A549 (cell line): Measurements from ENCODE around the gene CC2D2B. TPM values are rescaled to one million over a fixed set of nuclear protein-coding genes. Genes with fewer than 3 reads are reported as not detected.

Experiments
- ATAC-seq, 2 experiments: fragments of 200-7000 bp in 1 of 2; fragments of >200 bp in 1 of 2; cut with Nextera tagmentation in 1 of 2; cut with Tn5 transposase in 1 of 2; 3 replicates each; pipeline versions ENCODE4 v1.8.0 to v1.9.1; 2018 to 2020; ENCODE audit warnings: mild to moderate bottlenecking in 1 of 2, moderate library complexity in 1 of 2
- CTCF ChIA-PET: fragments of 300-600 bp; sonication (Branson Sonifier 250); formaldehyde crosslinking; extraction: SDS; loops from one replicate; lab custom pipeline; 2021; ENCODE audit warnings: antibody characterized with exemption, inconsistent platforms; lab: Yijun Ruan, JAX
- POLR2A ChIA-PET: fragments of 350-600 bp; formaldehyde crosslinking; extraction: SDS; loops from one replicate; lab custom pipeline; 2021; ENCODE audit warnings: antibody characterized with exemption, inconsistent platforms; lab: Yijun Ruan, JAX
- DNase-seq, 2 experiments: peaks; one replicate each; pipeline versions ENCODE4 v3.0.0 to v3.0.0-alpha.2; 2011 to 2016; ENCODE audit warnings: low read depth in 1 of 2, low spot score in 1 of 2
- FAIRE-seq: peaks from 2 replicates; lab custom pipeline; 2011; peaks lifted over from hg19 to GRCh38; lab: Jason Lieb, UNC
- H3K27ac ChIP-seq, 2 experiments: fragments of >200 bp; sonication (Bioruptor Twin); formaldehyde crosslinking; 3 replicates each; pipeline ENCODE4 v1.5.1; 2016 to 2017
- H3K4me1 ChIP-seq: fragments of >200 bp; sonication (Bioruptor Twin); formaldehyde crosslinking; 3 replicates; pipeline ENCODE4 v1.6.1; 2016
- H3K4me2 ChIP-seq: fragments of >200 bp; sonication (Bioruptor Twin); formaldehyde crosslinking; 3 replicates; pipeline ENCODE4 v1.6.1; 2016
- H3K4me3 ChIP-seq: fragments of >200 bp; sonication (Bioruptor Twin); formaldehyde crosslinking; 3 replicates; pipeline ENCODE4 v1.5.1; 2016
- H3K9me3 ChIP-seq: fragments of >200 bp; sonication (Bioruptor Twin); formaldehyde crosslinking; 3 replicates; pipeline ENCODE4 v1.6.1; 2016
- CBX8 ChIP-seq: fragments of 200-600 bp; sonication (generic); IDR thresholded peaks from 2 replicates; pipeline ENCODE4 v1.6.1; 2016
- CHD2 ChIP-seq: fragments of 150-350 bp; IDR thresholded peaks from 2 replicates; pipeline ENCODE4 v1.6.1; 2014; ENCODE audit warnings: low read length; ENCODE audit not compliant: partially characterized antibody
- CHD4 ChIP-seq: fragments of 200-600 bp; sonication (generic); IDR thresholded peaks from 2 replicates; pipeline ENCODE4 v1.6.1; 2016; ENCODE audit warnings: antibody characterized with exemption, mild to moderate bottlenecking, borderline replicate concordance
- EHF ChIP-seq: fragments of 250-450 bp; sonication (Bioruptor Pico); IDR thresholded peaks from 2 replicates; pipeline ENCODE4 v1.5.0; 2020; ENCODE audit warnings: mild to moderate bottlenecking
- EP300 ChIP-seq, 2 experiments: fragments of >200 bp; sonication (Bioruptor Twin); formaldehyde crosslinking; IDR thresholded peaks; 2 replicates in 1 of 2; 3 replicates in 1 of 2; pipeline ENCODE4 v1.6.1; 2016 to 2017
- FOSB ChIP-seq: fragments of 250-450 bp; sonication (Bioruptor Pico); IDR thresholded peaks from 2 replicates; pipeline ENCODE4 v1.5.0; 2020; ENCODE audit warnings: mild to moderate bottlenecking, moderate library complexity
- GATA3 ChIP-seq: IDR thresholded peaks from 2 replicates; pipeline ENCODE4 v1.6.1; 2012; ENCODE audit warnings: borderline replicate concordance
- HDAC2 ChIP-seq: fragments of 200-600 bp; sonication (generic); IDR thresholded peaks from 2 replicates; pipeline ENCODE4 v1.6.1; 2016
- HEYL ChIP-seq: fragments of 250-450 bp; sonication (Bioruptor Pico); IDR thresholded peaks from 2 replicates; pipeline ENCODE4 v1.8.0; 2021; ENCODE audit warnings: mild to moderate bottlenecking, moderate library complexity
- HOXB13 ChIP-seq: fragments of 250-450 bp; sonication (Bioruptor Pico); IDR thresholded peaks from 2 replicates; pipeline ENCODE4 v1.5.0; 2020; ENCODE audit warnings: low read depth, mild to moderate bottlenecking, moderate library complexity
- JUNB ChIP-seq: fragments of >200 bp; sonication (Bioruptor Twin); formaldehyde crosslinking; IDR thresholded peaks from 2 replicates; pipeline ENCODE4 v1.6.1; 2016
- KDM1A ChIP-seq: fragments of 200-600 bp; sonication (generic); IDR thresholded peaks from 2 replicates; pipeline ENCODE4 v1.6.1; 2016; ENCODE audit warnings: low read depth, mild to moderate bottlenecking
- KDM5A ChIP-seq: fragments of 200-600 bp; sonication (generic); IDR thresholded peaks from 2 replicates; pipeline ENCODE4 v1.6.1; 2016; ENCODE audit warnings: antibody characterized with exemption, mild to moderate bottlenecking
- MAZ ChIP-seq: fragments of 150-350 bp; IDR thresholded peaks from 2 replicates; pipeline ENCODE4 v1.6.1; 2014; ENCODE audit warnings: antibody characterized with exemption, low read depth, low read length, borderline replicate concordance
- MYC ChIP-seq: IDR thresholded peaks from 2 replicates; pipeline ENCODE4 v1.6.1; 2012; ENCODE audit warnings: mild to moderate bottlenecking, inconsistent platforms, low read length, improper control_type of control experiment, borderline replicate concordance
- NPAS2 ChIP-seq: fragments of 250-450 bp; sonication (Bioruptor Pico); IDR thresholded peaks from 2 replicates; pipeline ENCODE4 v1.8.0; 2022; ENCODE audit warnings: mild to moderate bottlenecking, moderate library complexity, borderline replicate concordance
- RAD21 ChIP-seq, 2 experiments: fragments of >200 bp in 1 of 2; sonication (Bioruptor Twin) in 1 of 2; formaldehyde crosslinking in 1 of 2; IDR thresholded peaks in 1 of 2; conservative IDR thresholded peaks in 1 of 2; 2 replicates in 1 of 2; 3 replicates in 1 of 2; pipeline ENCODE4 v1.6.1; 2012 to 2018; ENCODE audit warnings: inconsistent platforms in 1 of 2
- RCOR1 ChIP-seq: fragments of 150-350 bp; IDR thresholded peaks from 2 replicates; pipeline ENCODE4 v1.6.1; 2014; ENCODE audit warnings: antibody characterized with exemption, low read length, low read depth
- SREBF2 ChIP-seq: fragments of 450-650 bp; IDR thresholded peaks from 2 replicates; pipeline ENCODE4 v1.6.1; 2014; ENCODE audit warnings: mild to moderate bottlenecking, moderate library complexity
- TP53 ChIP-seq: fragments of 250-450 bp; sonication (Bioruptor Pico); IDR thresholded peaks from 2 replicates; pipeline ENCODE4 v1.5.0; 2021; ENCODE audit warnings: mild to moderate bottlenecking, moderate library complexity
- ZC3H11A ChIP-seq: fragments of 450-650 bp; IDR thresholded peaks from 2 replicates; pipeline ENCODE4 v1.6.1; 2014; ENCODE audit warnings: antibody characterized with exemption, mild to moderate bottlenecking
- WGBS: methylation state at CpG from one replicate; pipeline ENCODE4 v1.1.6; 2017; ENCODE audit errors: missing lambda C conversion rate; 5-methylcytosine and 5-hydroxymethylcytosine counted together
- polyA plus RNA-seq, 4 experiments: library from polyadenylated mRNA; depleted of rRNA in 3 of 4; stranded (reverse); fragments of >200 nt; fragmentation: RNase III in 1 of 4; extraction: RNeasy Plus Mini Kit Qiagen cat#74134 plus additional on column Dnase treatment in 1 of 4; gene quantifications; 2 replicates in 3 of 4; 3 replicates in 1 of 4; pipeline ENCODE4 v1.2.3, GENCODE V29; 2011 to 2017
- TF ChIP-seq, protein P1 (sequence below): fragments of >200 bp; sonication (Bioruptor Twin); formaldehyde crosslinking; IDR thresholded peaks from 3 replicates; pipeline ENCODE4 v1.6.1; 2016
- TF ChIP-seq, protein P2 (sequence below): IDR thresholded peaks from 2 replicates; pipeline ENCODE4 v1.6.1; 2012; ENCODE audit warnings: low read depth, borderline replicate concordance
- TF ChIP-seq, protein P3 (sequence below): fragments of 250-450 bp; sonication (Bioruptor Pico); IDR thresholded peaks from 2 replicates; pipeline ENCODE4 v1.5.0; 2020; ENCODE audit warnings: low read depth, mild to moderate bottlenecking, moderate library complexity
- TF ChIP-seq, protein P4 (sequence below): IDR thresholded peaks from 2 replicates; pipeline ENCODE4 v1.6.1; 2012
- TF ChIP-seq, protein P5 (sequence below): fragments of 200-600 bp; sonication (generic); IDR thresholded peaks from 2 replicates; pipeline ENCODE4 v1.6.1; 2016; ENCODE audit warnings: antibody characterized with exemption, mild to moderate bottlenecking, moderate library complexity
- TF ChIP-seq, protein P6 (sequence below): IDR thresholded peaks from 2 replicates; pipeline ENCODE4 v1.6.1; 2012

CC2D2B gene
- polyA plus RNA-seq, 2 of the 4 experiments (the other 2 are of a cell fraction): 0.13 to 0.15 TPM

DNA sequence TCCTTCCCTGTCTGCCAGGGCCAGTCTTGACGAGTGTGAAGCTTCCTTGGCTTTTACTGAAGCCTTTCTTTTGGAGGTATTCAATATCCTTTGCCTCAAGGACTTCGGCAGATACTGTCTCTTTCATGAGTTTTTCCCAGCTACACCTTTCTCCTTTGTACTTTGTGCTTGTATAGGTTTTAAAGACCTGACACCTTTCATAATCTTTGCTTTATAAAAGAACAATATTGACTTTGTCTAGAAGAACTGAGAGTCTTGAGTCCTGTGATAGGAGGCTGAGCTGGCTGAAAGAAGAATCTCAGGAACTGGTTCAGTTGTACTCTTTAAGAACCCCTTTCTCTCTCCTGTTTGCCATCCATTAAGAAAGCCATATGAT is 41.3 kb upstream of the CC2D2B start:
- ChIA-PET POLR2A (no interaction called here), CTCF (interaction anchor here (4.9 kb wide), 1 partner anchor 172 kb away, joined by 27 read pairs; the partner anchor contains the start of gene TCTN3)
- WGBS: 45% methylated on average over 2 of the region's 2 CpGs
- ATAC-seq: no peak
- H3K4me1 ChIP-seq: no peaks in the 10 kb centered on the region
- H3K4me3 ChIP-seq: no peak overlapping the region
- TF ChIP-seq EHF: no peak
- TF ChIP-seq CHD4: no peak
- no peak for TF ChIP-seq NPAS2 (CRISPR knock-in tag)
- no peak for TF ChIP-seq KDM5A
- TF ChIP-seq, all 56 proteins: peak for 0
- FAIRE-seq: no peak
- Histone ChIP-seq H3K4me2 (no peak overlapping the region), H3K9me3 (no peaks in the 10 kb centered on the region), H3K27ac (no peak overlapping the region)
- no peak for DNase-seq

DNA sequence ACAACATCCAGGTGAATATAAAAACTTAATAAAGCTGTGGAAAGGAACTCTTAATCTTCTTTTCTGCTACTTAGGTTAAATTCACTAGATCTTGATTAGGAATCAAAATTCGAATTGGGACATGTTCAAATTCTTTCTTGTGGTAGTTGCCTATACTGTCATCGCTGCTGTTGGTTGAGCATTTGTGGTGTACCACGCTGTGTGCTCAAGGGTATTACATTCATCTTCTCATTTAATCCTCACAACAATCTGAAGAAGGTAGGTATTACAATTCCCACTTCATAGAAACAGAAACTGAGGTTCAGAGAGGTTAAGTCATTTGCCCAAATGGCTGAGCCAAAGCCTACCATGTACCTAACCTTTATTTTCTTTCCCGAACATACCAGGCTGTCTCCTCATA is 39.9 kb upstream of the CC2D2B start:
- WGBS: 85% methylated on average over 4 of the region's 4 CpGs
- TF ChIP-seq ZC3H11A (no peak), CBX8 (no peak), FOSB (CRISPR knock-in tag) (no peak), KDM5A (no peak), HDAC2 (no peak), MYC (no peak), RCOR1 (no peak), MAZ (no peak), JUNB (no peak), HEYL (CRISPR knock-in tag) (no peak), RAD21 (conservative IDR thresholded peaks at IDR 0.05 in 1 of 2, IDR thresholded peaks at IDR 0.05 in 1 of 2) (no peak), KDM1A (no peak), TP53 (CRISPR knock-in tag) (no peak), SREBF2 (no peak)
- TF ChIP-seq, protein P1, sequence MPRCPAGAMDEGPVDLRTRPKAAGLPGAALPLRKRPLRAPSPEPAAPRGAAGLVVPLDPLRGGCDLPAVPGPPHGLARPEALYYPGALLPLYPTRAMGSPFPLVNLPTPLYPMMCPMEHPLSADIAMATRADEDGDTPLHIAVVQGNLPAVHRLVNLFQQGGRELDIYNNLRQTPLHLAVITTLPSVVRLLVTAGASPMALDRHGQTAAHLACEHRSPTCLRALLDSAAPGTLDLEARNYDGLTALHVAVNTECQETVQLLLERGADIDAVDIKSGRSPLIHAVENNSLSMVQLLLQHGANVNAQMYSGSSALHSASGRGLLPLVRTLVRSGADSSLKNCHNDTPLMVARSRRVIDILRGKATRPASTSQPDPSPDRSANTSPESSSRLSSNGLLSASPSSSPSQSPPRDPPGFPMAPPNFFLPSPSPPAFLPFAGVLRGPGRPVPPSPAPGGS: no peak
- TF ChIP-seq, protein P2, sequence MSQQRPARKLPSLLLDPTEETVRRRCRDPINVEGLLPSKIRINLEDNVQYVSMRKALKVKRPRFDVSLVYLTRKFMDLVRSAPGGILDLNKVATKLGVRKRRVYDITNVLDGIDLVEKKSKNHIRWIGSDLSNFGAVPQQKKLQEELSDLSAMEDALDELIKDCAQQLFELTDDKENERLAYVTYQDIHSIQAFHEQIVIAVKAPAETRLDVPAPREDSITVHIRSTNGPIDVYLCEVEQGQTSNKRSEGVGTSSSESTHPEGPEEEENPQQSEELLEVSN: no peak
- TF ChIP-seq, protein P3, sequence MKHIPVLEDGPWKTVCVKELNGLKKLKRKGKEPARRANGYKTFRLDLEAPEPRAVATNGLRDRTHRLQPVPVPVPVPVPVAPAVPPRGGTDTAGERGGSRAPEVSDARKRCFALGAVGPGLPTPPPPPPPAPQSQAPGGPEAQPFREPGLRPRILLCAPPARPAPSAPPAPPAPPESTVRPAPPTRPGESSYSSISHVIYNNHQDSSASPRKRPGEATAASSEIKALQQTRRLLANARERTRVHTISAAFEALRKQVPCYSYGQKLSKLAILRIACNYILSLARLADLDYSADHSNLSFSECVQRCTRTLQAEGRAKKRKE: no peak
- TF ChIP-seq, protein P4, sequence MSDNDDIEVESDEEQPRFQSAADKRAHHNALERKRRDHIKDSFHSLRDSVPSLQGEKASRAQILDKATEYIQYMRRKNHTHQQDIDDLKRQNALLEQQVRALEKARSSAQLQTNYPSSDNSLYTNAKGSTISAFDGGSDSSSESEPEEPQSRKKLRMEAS: no peak
- ATAC-seq: no peak
- FAIRE-seq: no peak
- Histone ChIP-seq H3K4me2 (no peak overlapping the region), H3K4me3 (no peak overlapping the region), H3K27ac (no peak overlapping the region), H3K4me1 (no peaks in the 10 kb centered on the region), H3K9me3 (no peaks in the 10 kb centered on the region)
- DNase-seq: no peak
- POLR2A ChIA-PET: no interaction called here
- CTCF ChIA-PET: interaction anchor here (4.9 kb wide), 1 partner anchor 173 kb away, joined by 27 read pairs; the partner anchor contains the start of gene TCTN3

DNA sequence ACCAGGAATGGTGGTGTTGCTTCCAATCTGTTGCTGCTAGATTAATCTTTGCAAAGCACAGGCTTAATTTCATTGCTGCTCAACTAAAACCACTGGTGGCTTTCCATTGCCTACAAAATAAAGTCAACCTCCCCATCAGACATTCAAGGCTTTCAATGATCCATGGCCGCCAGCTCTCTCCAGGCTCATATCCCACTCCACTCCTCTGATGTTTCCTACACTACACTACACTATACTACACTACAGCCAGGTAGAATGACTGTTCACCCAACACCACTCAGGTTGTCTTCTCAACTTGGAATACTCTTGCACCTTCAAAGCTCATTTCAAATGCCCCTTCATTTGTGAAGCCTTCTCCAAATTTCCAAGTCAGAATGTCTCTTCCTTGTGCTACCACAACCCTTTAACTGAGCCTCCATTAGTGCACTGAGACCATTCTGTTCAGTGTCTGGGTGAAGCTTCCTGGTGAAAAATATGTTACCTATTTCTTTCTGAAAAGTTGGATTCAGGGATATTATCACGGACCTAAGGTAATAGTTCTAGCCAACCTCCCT is 35.5 kb upstream of the CC2D2B start:
- CTCF ChIA-PET: interaction anchor here (1.1 to 2.0 kb wide), 2 partner anchors 31 to 178 kb away, joined by 3 to 5 read pairs; partner anchors contain the start of gene TCTN3
- POLR2A ChIA-PET: no interaction called here
- no peaks in the 10 kb centered on the region for H3K4me1 ChIP-seq
- no peak overlapping the region for H3K4me3 ChIP-seq
- 92% methylated on average over 2 of the region's 2 CpGs for WGBS
- H3K9me3 ChIP-seq: peaks cover 4% of the 10 kb centered on the region; the same call in 1 of the 3 replicates
- DNase-seq (no peak), FAIRE-seq (no peak), ATAC-seq (no peak)
- no peak overlapping the region for H3K27ac ChIP-seq
- H3K4me2 ChIP-seq: no peak overlapping the region
- TF ChIP-seq MAZ (no peak), EP300 (IDR thresholded peaks at IDR 0.05) (no peak), ZC3H11A (no peak), MYC (no peak), TP53 (CRISPR knock-in tag) (no peak), HDAC2 (no peak), FOSB (CRISPR knock-in tag) (no peak), JUNB (no peak), CHD2 (no peak), HOXB13 (CRISPR knock-in tag) (no peak), KDM5A (no peak), GATA3 (no peak)
- TF ChIP-seq, protein P5, sequence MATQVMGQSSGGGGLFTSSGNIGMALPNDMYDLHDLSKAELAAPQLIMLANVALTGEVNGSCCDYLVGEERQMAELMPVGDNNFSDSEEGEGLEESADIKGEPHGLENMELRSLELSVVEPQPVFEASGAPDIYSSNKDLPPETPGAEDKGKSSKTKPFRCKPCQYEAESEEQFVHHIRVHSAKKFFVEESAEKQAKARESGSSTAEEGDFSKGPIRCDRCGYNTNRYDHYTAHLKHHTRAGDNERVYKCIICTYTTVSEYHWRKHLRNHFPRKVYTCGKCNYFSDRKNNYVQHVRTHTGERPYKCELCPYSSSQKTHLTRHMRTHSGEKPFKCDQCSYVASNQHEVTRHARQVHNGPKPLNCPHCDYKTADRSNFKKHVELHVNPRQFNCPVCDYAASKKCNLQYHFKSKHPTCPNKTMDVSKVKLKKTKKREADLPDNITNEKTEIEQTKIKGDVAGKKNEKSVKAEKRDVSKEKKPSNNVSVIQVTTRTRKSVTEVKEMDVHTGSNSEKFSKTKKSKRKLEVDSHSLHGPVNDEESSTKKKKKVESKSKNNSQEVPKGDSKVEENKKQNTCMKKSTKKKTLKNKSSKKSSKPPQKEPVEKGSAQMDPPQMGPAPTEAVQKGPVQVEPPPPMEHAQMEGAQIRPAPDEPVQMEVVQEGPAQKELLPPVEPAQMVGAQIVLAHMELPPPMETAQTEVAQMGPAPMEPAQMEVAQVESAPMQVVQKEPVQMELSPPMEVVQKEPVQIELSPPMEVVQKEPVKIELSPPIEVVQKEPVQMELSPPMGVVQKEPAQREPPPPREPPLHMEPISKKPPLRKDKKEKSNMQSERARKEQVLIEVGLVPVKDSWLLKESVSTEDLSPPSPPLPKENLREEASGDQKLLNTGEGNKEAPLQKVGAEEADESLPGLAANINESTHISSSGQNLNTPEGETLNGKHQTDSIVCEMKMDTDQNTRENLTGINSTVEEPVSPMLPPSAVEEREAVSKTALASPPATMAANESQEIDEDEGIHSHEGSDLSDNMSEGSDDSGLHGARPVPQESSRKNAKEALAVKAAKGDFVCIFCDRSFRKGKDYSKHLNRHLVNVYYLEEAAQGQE: no peak
- TF ChIP-seq, protein P6, sequence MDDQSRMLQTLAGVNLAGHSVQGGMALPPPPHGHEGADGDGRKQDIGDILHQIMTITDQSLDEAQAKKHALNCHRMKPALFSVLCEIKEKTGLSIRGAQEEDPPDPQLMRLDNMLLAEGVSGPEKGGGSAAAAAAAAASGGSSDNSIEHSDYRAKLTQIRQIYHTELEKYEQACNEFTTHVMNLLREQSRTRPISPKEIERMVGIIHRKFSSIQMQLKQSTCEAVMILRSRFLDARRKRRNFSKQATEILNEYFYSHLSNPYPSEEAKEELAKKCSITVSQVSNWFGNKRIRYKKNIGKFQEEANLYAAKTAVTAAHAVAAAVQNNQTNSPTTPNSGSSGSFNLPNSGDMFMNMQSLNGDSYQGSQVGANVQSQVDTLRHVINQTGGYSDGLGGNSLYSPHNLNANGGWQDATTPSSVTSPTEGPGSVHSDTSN: no peak
